HG03575 (cell line): ENCODE data around the gene ENTPD5.
"Not testable (repeated sequence)": the region's sequence is repeated elsewhere in the genome, so short reads cannot be mapped to it uniquely, and the experiment has no call there.

Experiments
- ATAC-seq: cut with Tn5 transposase; IDR thresholded peaks from one replicate; pipeline ENCODE4 v1.9.1; 2021; ENCODE audit not compliant: unreplicated experiment, insufficient number of reproducible peaks, low FRiP score; ENCODE audit errors: extremely low read depth

The ENTPD5 gene

GRCh38 chr14:73953731-73954130 is 65.4 kb downstream of the ENTPD5 start:
- no peak for ATAC-seq

GRCh38 chr14:73949752-73950734 is 69.0 kb downstream of the ENTPD5 start, which contains the start of the genes COQ6 and FAM161B:
TSS of gene COQ6 (plus strand) at chr14:73950302. CDS start at chr14:73950333, 31 bp downstream.
TSS of gene FAM161B (minus strand) at chr14:73950094. CDS start at chr14:73950026, 68 bp downstream.
- peak; percentile 64 for ATAC-seq

- no peak for ATAC-seq
These were observed 73.9 kb downstream of the ENTPD5 start for GRCh38 chr14:73945159-73945670.

GRCh38 chr14:73944432-73945158 is 74.5 kb downstream of the ENTPD5 start:
- ATAC-seq: no peak

GRCh38 chr14:73943083-73943482 is 76.0 kb downstream of the ENTPD5 start:
- ATAC-seq: no peak

GRCh38 chr14:73942180-73942579 is 76.9 kb downstream of the ENTPD5 start:
- no peak for ATAC-seq

- ATAC-seq: no peak
These were observed 82.1 kb downstream of the ENTPD5 start for GRCh38 chr14:73937012-73937411.

- no peak for ATAC-seq
These were observed 82.5 kb downstream of the ENTPD5 start for GRCh38 chr14:73936548-73936947.

- ATAC-seq: no peak
These were observed 83.4 kb downstream of the ENTPD5 start for GRCh38 chr14:73935666-73936065.

- ATAC-seq: no peak
These were observed 94.8 kb downstream of the ENTPD5 start for GRCh38 chr14:73924337-73924736.

GRCh38 chr14:73919457-73919856 is 99.6 kb downstream of the ENTPD5 start:
- not testable (repeated sequence) for ATAC-seq

GRCh38 chr14:73916324-73916723 is 102.8 kb downstream of the ENTPD5 start:
- ATAC-seq: no peak

GRCh38 chr14:73913256-73913655 is 105.8 kb downstream of the ENTPD5 start:
- no peak for ATAC-seq

- ATAC-seq: no peak
These were observed 109.4 kb downstream of the ENTPD5 start for GRCh38 chr14:73909681-73910080.
